Neural cell (in vitro differentiated cells): ENCODE data around the gene CABLES1.

Experiments
- CTCF ChIP-seq: fragments of 450-650 bp; IDR thresholded peaks from 2 replicates; pipeline ENCODE4 v1.5.1; 2014; ENCODE audit warnings: antibody characterized with exemption, mild to moderate bottlenecking, moderate library complexity; ENCODE audit not compliant: poor library complexity, severe bottlenecking
- EP300 ChIP-seq: fragments of 450-650 bp; conservative IDR thresholded peaks from 2 replicates; pipeline ENCODE4 v1.6.1; 2014; ENCODE audit warnings: antibody characterized with exemption, mild to moderate bottlenecking, moderate library complexity; ENCODE audit not compliant: poor library complexity, severe bottlenecking
- EZH2 ChIP-seq: fragments of 200-600, 300-800 bp; shearing (Covaris generic), sonication (generic); IDR thresholded peaks from 2 replicates; pipeline ENCODE4 v1.6.1; 2014; ENCODE audit warnings: antibody characterized with exemption, low read length, borderline replicate concordance, mild to moderate bottlenecking; ENCODE audit not compliant: insufficient read depth, poor library complexity, severe bottlenecking
- POLR2AphosphoS5 ChIP-seq: IDR thresholded peaks from 2 replicates; pipeline ENCODE4 v1.6.1; 2012
- RAD21 ChIP-seq: fragments of 450-650 bp; conservative IDR thresholded peaks from 2 replicates; pipeline ENCODE4 v1.6.1; 2014; ENCODE audit warnings: antibody characterized with exemption, mild to moderate bottlenecking, moderate library complexity
- REST ChIP-seq: IDR thresholded peaks from 2 replicates; pipeline ENCODE4 v1.6.1; 2012; ENCODE audit warnings: borderline replicate concordance
- SMC3 ChIP-seq: fragments of 450-650 bp; conservative IDR thresholded peaks from 2 replicates; pipeline ENCODE4 v1.6.1; 2014; ENCODE audit warnings: antibody characterized with exemption, mild to moderate bottlenecking, moderate library complexity; ENCODE audit not compliant: poor library complexity
- TAF1 ChIP-seq: IDR thresholded peaks from 2 replicates; pipeline ENCODE4 v1.6.1; 2012; ENCODE audit warnings: low read depth

- no peak for TF ChIP-seq CTCF
- no peak for TF ChIP-seq POLR2AphosphoS5
- TF ChIP-seq EZH2, result no peak
- no peak for TF ChIP-seq RAD21
- no peak for TF ChIP-seq EP300
- no peak for TF ChIP-seq SMC3
- no peak for TF ChIP-seq TAF1
- no peak for TF ChIP-seq REST
Measured at GRCh38 chr18:23189768-23190661, 54.7 kb downstream of the CABLES1 start.
